Breast epithelium (tissue), 3 donors: ENCODE data around the gene ATG7.

Experiments
- POLR2A ChIP-seq: fragments of 450-650 bp; IDR thresholded peaks from one replicate; pipeline ENCODE4 v1.6.1; 2016; ENCODE audit warnings: antibody characterized with exemption, mild to moderate bottlenecking, moderate library complexity
- POLR2AphosphoS5 ChIP-seq, 3 donors: sonication (generic); formaldehyde crosslinking; IDR thresholded peaks; one replicate each; pipeline ENCODE4 v1.6.1; 2017; ENCODE audit warnings: antibody characterized with exemption in 3 of 3
- TF ChIP-seq, protein P1 (sequence below), 3 donors: fragments of 450-650 bp; IDR thresholded peaks; one replicate each; pipeline ENCODE4 v1.5.1; 2016 to 2017; ENCODE audit warnings: antibody characterized with exemption in 3 of 3, mild to moderate bottlenecking in 3 of 3, moderate library complexity in 3 of 3

DNA sequence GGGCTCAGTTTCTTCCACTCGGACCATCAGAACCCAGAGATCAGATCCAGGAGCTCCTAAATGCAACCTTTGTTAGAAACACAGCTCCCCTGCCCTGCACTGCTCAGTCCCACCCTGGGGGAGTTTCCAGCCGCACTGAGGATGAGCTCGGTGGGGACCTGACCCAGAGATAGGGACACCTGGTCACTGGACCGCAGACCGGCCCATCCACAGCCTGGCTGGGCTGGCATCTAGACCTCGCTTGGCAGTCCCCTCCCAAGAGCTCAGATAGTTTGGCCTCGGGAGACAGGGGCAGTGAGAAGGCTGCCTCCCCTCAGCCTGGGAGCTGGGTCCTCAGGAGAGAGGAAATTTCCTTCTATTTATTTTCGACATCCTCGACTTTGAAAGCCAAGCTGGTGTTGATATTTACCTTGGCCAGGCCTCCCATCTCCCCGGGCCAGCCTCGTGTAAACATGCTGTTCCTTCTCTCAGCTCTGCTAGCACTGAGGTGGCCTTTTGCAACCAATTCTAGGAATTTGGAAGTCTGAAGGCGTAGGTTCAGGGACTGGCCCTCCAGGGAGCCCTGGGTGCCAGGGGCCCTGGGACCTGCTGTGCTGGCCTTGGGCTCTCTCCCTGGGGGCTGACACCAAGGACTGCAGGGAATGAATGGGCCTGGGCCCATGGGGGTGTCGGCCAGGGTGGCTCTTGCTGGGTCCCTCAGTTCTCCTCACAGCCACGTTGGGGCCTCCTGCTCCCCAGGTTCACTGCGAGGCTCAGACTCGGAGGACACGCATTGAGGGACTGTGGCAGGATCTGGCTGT is 281.4 kb downstream of the ATG7 start:
- TF ChIP-seq, protein P1, sequence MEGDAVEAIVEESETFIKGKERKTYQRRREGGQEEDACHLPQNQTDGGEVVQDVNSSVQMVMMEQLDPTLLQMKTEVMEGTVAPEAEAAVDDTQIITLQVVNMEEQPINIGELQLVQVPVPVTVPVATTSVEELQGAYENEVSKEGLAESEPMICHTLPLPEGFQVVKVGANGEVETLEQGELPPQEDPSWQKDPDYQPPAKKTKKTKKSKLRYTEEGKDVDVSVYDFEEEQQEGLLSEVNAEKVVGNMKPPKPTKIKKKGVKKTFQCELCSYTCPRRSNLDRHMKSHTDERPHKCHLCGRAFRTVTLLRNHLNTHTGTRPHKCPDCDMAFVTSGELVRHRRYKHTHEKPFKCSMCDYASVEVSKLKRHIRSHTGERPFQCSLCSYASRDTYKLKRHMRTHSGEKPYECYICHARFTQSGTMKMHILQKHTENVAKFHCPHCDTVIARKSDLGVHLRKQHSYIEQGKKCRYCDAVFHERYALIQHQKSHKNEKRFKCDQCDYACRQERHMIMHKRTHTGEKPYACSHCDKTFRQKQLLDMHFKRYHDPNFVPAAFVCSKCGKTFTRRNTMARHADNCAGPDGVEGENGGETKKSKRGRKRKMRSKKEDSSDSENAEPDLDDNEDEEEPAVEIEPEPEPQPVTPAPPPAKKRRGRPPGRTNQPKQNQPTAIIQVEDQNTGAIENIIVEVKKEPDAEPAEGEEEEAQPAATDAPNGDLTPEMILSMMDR (IDR thresholded peaks at IDR 0.05), result no peak
- TF ChIP-seq POLR2A (no peak), POLR2AphosphoS5 (IDR thresholded peaks at IDR 0.05) (peak in 2 of 3 donors; percentile 16 to 60)
